Aorta (tissue), 5 donors: ENCODE data around the gene IFIT1B. TPM values are rescaled to one million over a fixed set of nuclear protein-coding genes. Genes with fewer than 3 reads are reported as not detected.
A peak's percentile ranks its signal among the peaks of the same experiment; 100 is the strongest.

Experiments used
- ATAC-seq: fragments of 200-7000 bp; cut with Tn5 transposase; one replicate; pipeline ENCODE4 v1.9.1; 2022; ENCODE audit warnings: moderate library complexity; ENCODE audit not compliant: low FRiP score
- DNase-seq, 2 donors: peaks; one replicate each; pipeline ENCODE4 v3.0.0-alpha.2; 2020
- H3K27ac ChIP-seq, 2 donors: one replicate each; pipeline ENCODE4 v1.5.1; 2013; ENCODE audit warnings: low read length in 2 of 2, mild to moderate bottlenecking in 2 of 2, moderate library complexity in 2 of 2, control low read depth in 1 of 2, inconsistent platforms in 1 of 2, low read depth in 1 of 2
- H3K27me3 ChIP-seq, 2 donors: one replicate each; pipeline ENCODE4 v1.6.1; 2013; ENCODE audit warnings: control low read depth in 1 of 2, low read length in 1 of 2, mild to moderate bottlenecking in 1 of 2, moderate library complexity in 1 of 2; ENCODE audit not compliant: insufficient read depth in 2 of 2, control insufficient read depth in 1 of 2
- H3K36me3 ChIP-seq, 2 donors: one replicate each; pipeline ENCODE4 v1.6.1; 2013; ENCODE audit warnings: control low read depth in 1 of 2, low read length in 1 of 2, mild to moderate bottlenecking in 1 of 2; ENCODE audit not compliant: insufficient read depth in 2 of 2, control insufficient read depth in 1 of 2
- H3K4me1 ChIP-seq, 2 donors: one replicate each; pipeline ENCODE4 v1.6.1; 2013; ENCODE audit warnings: low read length in 2 of 2, control low read depth in 1 of 2, mild to moderate bottlenecking in 1 of 2, moderate library complexity in 1 of 2; ENCODE audit not compliant: insufficient read depth in 2 of 2, control insufficient read depth in 1 of 2
- H3K4me3 ChIP-seq, 2 donors: one replicate each; pipeline ENCODE4 v1.5.1; 2013; ENCODE audit warnings: low read length in 2 of 2, control low read depth in 1 of 2, mild to moderate bottlenecking in 1 of 2
- H3K9me3 ChIP-seq: one replicate; pipeline ENCODE4 v1.6.1; 2013; ENCODE audit warnings: mild to moderate bottlenecking, low read length; ENCODE audit not compliant: control insufficient read depth
- WGBS, 2 donors: extraction: QIAGEN DNeasy Blood & Tissue Kit; methylation state at CpG; one replicate each; pipeline ENCODE4 v1.1.7; 2013; 5-methylcytosine and 5-hydroxymethylcytosine counted together
- intact Hi-C, 2 donors: fragments of 100-400 bp; cut with DNase I; formaldehyde crosslinking; loops; one replicate each; pipeline versions ENCODE4 v1.14.2 to v1.15.0; 2022
- polyA plus RNA-seq, 2 donors: library from polyadenylated mRNA; stranded (reverse); fragments of 200-250 nt; gene quantifications; one replicate each; pipeline ENCODE4 v1.2.3, GENCODE V29; 2013
- total RNA-seq, 2 donors: library from RNA; stranded (reverse); fragmentation: NEBNext Ultra II Directional; extraction: Animal tissue kit (Norgen Biotek cat#: 25700); gene quantifications; one replicate each; pipeline ENCODE4 v1.2.1, GENCODE V29; 2021
- donor health status: healthy with polysubstance abuse.
- donor health status: Bipolar disorder and iron deficiency.
- donor health status: DM: no; HTN: no; CAD: no.
- donor health status: DM: no; HTN: no; CAD: no.
- donor health status: DM: yes; HTN: yes; CAD: no.

IFIT1B gene
- total and polyA plus RNA-seq, 4 donors: 0.16 to 0.87 TPM; not detected in 2

DNA sequence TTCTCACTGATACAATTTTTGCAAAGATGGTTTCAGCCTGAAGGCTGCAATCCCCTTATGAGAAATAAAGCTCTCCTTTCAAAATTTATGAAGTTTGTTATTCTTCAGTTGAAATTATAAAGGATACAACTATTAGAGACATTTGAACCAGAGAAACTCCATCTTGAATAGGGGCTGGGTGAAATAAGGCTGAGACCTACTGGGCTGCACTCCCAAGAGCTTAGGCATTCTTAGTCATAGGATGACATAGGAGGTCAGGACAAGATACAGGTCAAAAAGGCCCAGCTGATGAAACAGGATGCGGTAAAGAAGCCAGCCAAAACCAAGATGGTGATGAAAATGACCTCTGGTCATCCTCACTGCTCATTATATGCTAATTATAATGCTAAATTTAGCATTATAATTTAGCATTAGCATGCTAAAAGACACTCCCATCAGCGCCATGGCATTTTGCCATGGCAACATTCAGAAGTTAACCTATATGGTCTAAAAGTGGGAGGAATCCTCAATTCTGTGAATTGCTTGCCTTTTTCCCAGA lies 22.4 kb upstream of the IFIT1B start:
- no peak for ATAC-seq
- 99 to 100% methylated on average over 2 of the region's 2 CpGs for WGBS, 2 donors
- DNase-seq: no peak

DNA sequence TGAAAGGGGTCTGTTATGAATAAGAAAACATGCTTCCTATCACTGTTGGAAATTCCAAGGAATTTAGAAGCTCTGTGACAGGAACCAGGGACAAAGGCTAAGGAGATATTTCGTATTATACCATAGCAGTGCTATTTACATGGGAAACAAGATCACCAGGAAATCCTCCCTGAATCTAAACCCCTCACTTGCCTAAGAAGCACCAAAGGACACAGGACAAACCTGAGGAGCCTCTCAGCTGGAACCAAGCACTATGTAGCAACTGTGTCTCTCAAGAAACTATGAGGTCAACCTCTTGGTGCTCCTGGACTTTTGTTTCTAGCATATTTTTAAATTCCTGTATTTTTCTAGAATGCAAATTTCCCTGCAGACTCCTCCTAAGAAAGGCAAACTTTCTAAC lies 20.8 kb upstream of the IFIT1B start:
- intact Hi-C loops: no loop called here
- ATAC-seq (no peak), DNase-seq (no peak)
- H3K27me3 ChIP-seq: no peaks in the 10 kb centered on the region
- WGBS, 2 donors: 46 to 61% methylated on average over 1 of the region's 1 CpG
- no peaks in the 10 kb centered on the region for H3K36me3 ChIP-seq
- H3K4me3 ChIP-seq: no peak overlapping the region
- no peak overlapping the region for H3K27ac ChIP-seq
- H3K4me1 ChIP-seq: no peaks in the 10 kb centered on the region
- no peaks in the 10 kb centered on the region for H3K9me3 ChIP-seq

More for the DNA sequence above, 22.4 kb upstream of the IFIT1B start:
- H3K27me3 ChIP-seq: no peaks in the 10 kb centered on the region
- no peak overlapping the region for H3K27ac ChIP-seq
- peaks cover 0 to 4% of the 10 kb centered on the region in 2 donors for H3K4me1 ChIP-seq
- H3K9me3 ChIP-seq: no peaks in the 10 kb centered on the region
- H3K36me3 ChIP-seq: no peaks in the 10 kb centered on the region
- no peak overlapping the region for H3K4me3 ChIP-seq
- intact Hi-C loops: no loop called here

DNA sequence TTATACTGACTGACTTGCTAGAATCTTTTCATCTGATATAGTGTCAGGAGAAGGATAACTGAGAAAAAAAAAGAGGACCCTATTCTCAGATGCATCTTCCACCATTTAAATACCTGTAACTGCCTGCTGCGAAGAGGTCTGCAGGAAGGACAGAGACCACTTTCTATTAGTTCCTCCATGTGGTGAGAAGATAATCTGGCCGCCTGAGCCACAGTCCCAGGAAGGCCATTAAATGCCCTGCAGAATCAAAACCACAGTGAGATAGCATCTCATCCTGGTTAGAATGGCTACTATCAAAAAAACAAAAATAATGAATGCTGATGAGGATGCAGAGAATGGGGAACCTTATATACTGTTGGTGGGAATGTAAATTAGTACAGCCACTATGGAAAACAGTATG lies 19.9 kb upstream of the IFIT1B start:
- 95 to 98% methylated on average over 2 of the region's 2 CpGs for WGBS, 2 donors
- H3K36me3 ChIP-seq: no peaks in the 10 kb centered on the region
- no peaks in the 10 kb centered on the region for H3K9me3 ChIP-seq
- H3K27me3 ChIP-seq: no peaks in the 10 kb centered on the region
- DNase-seq (no peak), ATAC-seq (no peak)
- intact Hi-C loops: no loop called here
- H3K4me3 ChIP-seq: no peak overlapping the region
- H3K4me1 ChIP-seq: no peaks in the 10 kb centered on the region
- H3K27ac ChIP-seq: no peak overlapping the region

DNA sequence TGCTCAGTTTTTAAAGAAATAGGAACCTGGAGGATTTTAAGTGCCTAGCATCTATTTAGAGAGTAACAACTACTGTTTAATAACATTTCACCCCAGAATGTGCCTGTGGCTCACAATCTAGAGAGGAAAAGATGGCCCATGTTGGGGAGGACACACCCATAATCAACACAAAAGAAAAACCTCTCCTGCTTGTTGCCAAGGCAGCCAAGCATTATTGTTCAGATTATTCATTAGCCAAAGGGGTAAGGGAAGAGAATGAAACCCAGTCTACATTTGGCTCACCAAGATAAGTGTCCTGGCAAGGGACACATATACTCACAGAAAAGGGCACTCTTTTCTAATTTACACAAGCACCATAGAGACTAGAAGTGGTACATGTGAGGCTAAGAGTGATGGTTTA lies 17.7 kb upstream of the IFIT1B start:
- intact Hi-C loops: no loop called here
- Histone ChIP-seq H3K9me3 (no peaks in the 10 kb centered on the region), H3K36me3 (no peaks in the 10 kb centered on the region), H3K27me3 (no peaks in the 10 kb centered on the region), H3K27ac (no peak overlapping the region), H3K4me3 (no peak overlapping the region), H3K4me1 (peaks cover 0 to 2% of the 10 kb centered on the region in 2 donors)
- ATAC-seq (no peak), DNase-seq (no peak)

DNA sequence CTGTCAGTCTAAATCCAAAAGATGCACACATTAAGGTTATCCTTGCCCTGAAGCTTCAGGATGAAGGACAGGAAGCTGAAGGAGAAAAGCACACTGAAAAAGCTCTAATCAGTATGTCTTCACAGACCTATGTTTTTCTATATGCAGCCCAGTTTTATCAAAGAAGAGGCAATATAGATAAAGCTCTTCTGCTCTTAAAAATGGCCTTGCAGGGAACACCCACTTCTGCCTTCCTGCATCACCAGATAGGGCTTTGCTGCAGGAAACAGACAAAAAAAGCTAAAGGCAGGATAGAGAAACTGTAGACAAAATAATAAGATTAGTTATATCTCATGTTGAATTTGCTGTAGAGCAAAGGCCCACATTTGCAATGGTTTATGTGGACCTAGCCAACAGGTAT lies 14.9 kb upstream of the IFIT1B start:
- no peak overlapping the region for H3K27ac ChIP-seq
- H3K9me3 ChIP-seq: no peaks in the 10 kb centered on the region
- no peaks in the 10 kb centered on the region for H3K27me3 ChIP-seq
- no peaks in the 10 kb centered on the region for H3K36me3 ChIP-seq
- DNase-seq (no peak), ATAC-seq (no peak)
- H3K4me3 ChIP-seq: no peak overlapping the region
- peaks cover 2 to 3% of the 10 kb centered on the region in 2 donors for H3K4me1 ChIP-seq
- intact Hi-C loops: no loop called here

DNA sequence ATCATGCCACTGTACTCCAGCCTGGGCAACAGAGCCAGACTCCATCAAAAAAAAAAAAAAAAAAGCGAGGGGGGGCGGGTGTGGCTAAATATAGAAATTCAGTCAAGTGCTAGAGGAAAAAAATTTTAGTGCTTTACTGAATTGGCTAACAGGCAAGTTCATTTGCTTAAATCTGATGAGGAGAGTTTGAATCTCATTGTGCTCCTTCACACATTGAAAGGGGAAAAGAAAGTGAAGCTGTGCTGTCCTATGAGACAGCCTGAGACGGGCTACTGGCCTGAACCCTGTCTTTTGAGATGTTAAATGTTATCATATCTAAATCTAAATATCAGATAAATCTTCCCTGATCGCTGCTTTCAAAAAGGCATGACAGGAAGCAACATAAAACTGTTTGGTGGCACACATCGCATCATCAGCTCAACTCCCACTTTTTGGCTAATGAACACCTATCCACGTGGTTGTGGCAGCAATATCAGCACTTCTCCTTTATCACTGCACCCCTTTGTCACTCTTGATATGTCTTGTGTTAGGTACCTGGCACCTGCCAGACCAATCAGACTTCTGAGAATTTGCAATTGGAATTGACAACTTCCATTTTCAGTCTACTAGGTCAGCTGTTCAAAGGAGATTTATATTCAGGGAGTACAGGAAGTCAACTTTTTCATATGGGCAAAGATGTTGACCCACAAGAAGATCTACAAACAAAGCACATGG lies 14.0 kb upstream of the IFIT1B start:
- intact Hi-C loops: no loop called here
- Histone ChIP-seq H3K36me3 (no peaks in the 10 kb centered on the region), H3K4me1 (peaks cover 2 to 6% of the 10 kb centered on the region in 2 donors), H3K27ac (no peak overlapping the region), H3K9me3 (no peaks in the 10 kb centered on the region), H3K4me3 (no peak overlapping the region), H3K27me3 (no peaks in the 10 kb centered on the region)
- WGBS, 2 donors: 50 to 63% methylated on average over 4 to 6 of the region's 6 CpGs
- DNase-seq (no peak), ATAC-seq (no peak)

DNA sequence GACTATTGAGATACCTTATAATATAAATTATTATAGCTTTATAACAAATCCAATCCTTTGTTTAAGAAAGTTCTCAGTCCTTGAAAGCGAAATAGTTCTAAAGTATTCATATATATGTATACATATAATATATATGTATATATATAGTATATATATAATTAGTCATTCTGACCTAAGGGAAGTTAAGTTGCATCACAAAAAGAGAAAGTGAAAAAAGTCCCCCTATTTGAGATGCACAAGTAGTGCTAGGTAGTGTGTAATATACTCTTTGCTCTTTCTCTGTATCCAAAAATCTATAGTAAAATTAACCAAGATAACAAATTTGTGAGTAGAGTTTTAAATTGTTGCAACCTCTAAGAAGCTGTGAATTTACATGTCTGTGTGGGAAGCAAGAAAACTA lies 13.3 kb upstream of the IFIT1B start:
- no peak overlapping the region for H3K4me3 ChIP-seq
- no peaks in the 10 kb centered on the region for H3K27me3 ChIP-seq
- DNase-seq (no peak), ATAC-seq (no peak)
- intact Hi-C loops: no loop called here
- no peaks in the 10 kb centered on the region for H3K9me3 ChIP-seq
- WGBS, 2 donors: 94 to 95% methylated on average over 1 of the region's 1 CpG
- peaks cover 2 to 6% of the 10 kb centered on the region in 2 donors for H3K4me1 ChIP-seq
- H3K27ac ChIP-seq: no peak overlapping the region
- H3K36me3 ChIP-seq: no peaks in the 10 kb centered on the region

DNA sequence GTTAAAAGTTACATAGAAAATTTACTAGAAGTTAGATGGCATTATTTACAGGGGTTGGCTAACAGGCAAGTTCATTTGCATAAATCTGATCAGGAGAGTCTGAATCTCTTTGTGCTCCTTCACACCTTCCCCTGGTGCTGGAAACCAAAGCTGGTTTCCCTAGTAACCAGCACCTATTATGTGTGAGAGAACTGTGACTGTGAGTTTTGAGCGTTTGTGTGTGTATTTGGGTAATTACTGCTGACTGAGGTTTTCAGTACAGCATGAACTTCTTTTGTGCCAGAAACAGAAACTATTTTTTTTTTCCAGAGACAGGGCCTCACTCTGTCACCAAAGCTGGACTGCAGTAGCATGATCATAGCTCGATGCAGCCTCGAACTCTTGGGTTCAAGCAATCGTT lies 10.3 kb upstream of the IFIT1B start:
- peak; percentile 52 for ATAC-seq
- Histone ChIP-seq H3K27ac (peak overlapping the region in 1 of 2 donors; percentile 57), H3K4me3 (no peak overlapping the region)

DNA sequence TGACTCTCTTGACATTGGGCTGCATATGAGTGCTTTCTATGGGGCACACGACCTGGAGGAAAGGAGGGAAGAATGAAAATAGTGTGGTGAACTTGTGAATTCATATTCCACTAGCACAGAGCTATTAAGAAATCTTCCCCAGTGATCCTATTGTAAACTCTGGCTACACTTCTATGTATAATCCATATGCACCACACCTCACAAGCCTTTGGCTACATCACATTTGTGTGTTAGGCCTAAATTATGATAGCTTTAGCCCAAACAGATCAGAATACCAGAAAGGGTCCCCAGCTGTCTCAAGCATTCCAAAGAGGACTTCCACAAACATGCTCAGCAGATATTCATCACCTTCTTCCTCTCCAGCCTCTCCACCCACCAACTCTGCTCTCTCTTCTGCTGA lies 9.7 kb upstream of the IFIT1B start:
- intact Hi-C loops: no loop called here
- peaks cover 2 to 6% of the 10 kb centered on the region in 2 donors for H3K4me1 ChIP-seq
- no peaks in the 10 kb centered on the region for H3K36me3 ChIP-seq
- 50 to 70% methylated on average over 1 of the region's 1 CpG for WGBS, 2 donors
- H3K4me3 ChIP-seq: no peak overlapping the region
- no peaks in the 10 kb centered on the region for H3K9me3 ChIP-seq
- no peaks in the 10 kb centered on the region for H3K27me3 ChIP-seq
- ATAC-seq (no peak), DNase-seq (no peak)
- H3K27ac ChIP-seq: peak overlapping the region in 1 of 2 donors; percentile 57

More for the DNA sequence above, 10.3 kb upstream of the IFIT1B start:
- Histone ChIP-seq H3K9me3 (no peaks in the 10 kb centered on the region), H3K27me3 (no peaks in the 10 kb centered on the region), H3K36me3 (no peaks in the 10 kb centered on the region), H3K4me1 (peaks cover 2 to 6% of the 10 kb centered on the region in 2 donors)
- intact Hi-C loops: no loop called here
- DNase-seq: no peak
- 13% methylated on average over 4 of the region's 4 CpGs for WGBS, 2 donors
